CD14-positive monocyte (primary cell): ENCODE data around the gene PTGDR2. TPM values are rescaled to one million over a fixed set of nuclear protein-coding genes. Genes with fewer than 3 reads are reported as not detected.
A peak's percentile ranks its signal among the peaks of the same experiment; 100 is the strongest.

Experiments
- DNase-seq, 3 donors: peaks; one replicate each; pipeline ENCODE4 v3.0.0-alpha.2; 2011 to 2022
- H2AFZ ChIP-seq: 2 replicates; pipeline ENCODE4 v1.6.0; 2012; ENCODE audit warnings: mild to moderate bottlenecking, low read depth, low read length, inconsistent platforms; ENCODE audit not compliant: insufficient read depth, poor library complexity, severe bottlenecking
- H3K27ac ChIP-seq, 2 donors: 1 replicate in 1 of 2; 2 replicates in 1 of 2; pipeline ENCODE4 v1.5.1; 2012 to 2013; ENCODE audit warnings: low read length in 2 of 2, control low read depth in 1 of 2, inconsistent platforms in 1 of 2, low read depth in 1 of 2, mild to moderate bottlenecking in 1 of 2
- H3K27me3 ChIP-seq, 2 donors: one replicate each; pipeline versions ENCODE4 v1.6.0 to v1.6.1; 2011 to 2013; ENCODE audit warnings: low read length in 2 of 2; ENCODE audit not compliant: control insufficient read depth in 2 of 2, insufficient read depth in 2 of 2
- H3K36me3 ChIP-seq, 2 donors: replicated peaks in 1 of 2; 1 replicate in 1 of 2; 2 replicates in 1 of 2; pipeline versions ENCODE4 v1.5.1 to v1.6.1; 2012 to 2013; ENCODE audit warnings: low read length in 2 of 2, control low read depth in 1 of 2, inconsistent platforms in 1 of 2, mild to moderate bottlenecking in 1 of 2; ENCODE audit not compliant: insufficient read depth in 2 of 2, control insufficient read depth in 1 of 2
- H3K4me1 ChIP-seq, 2 donors: 1 replicate in 1 of 2; 2 replicates in 1 of 2; pipeline versions ENCODE4 v1.5.1 to v1.6.1; 2012 to 2013; ENCODE audit warnings: low read length in 2 of 2, control low read depth in 1 of 2, inconsistent platforms in 1 of 2, mild to moderate bottlenecking in 1 of 2, moderate library complexity in 1 of 2; ENCODE audit not compliant: insufficient read depth in 2 of 2, control insufficient read depth in 1 of 2
- H3K4me2 ChIP-seq: replicated peaks from 2 replicates; pipeline ENCODE3; 2012; ENCODE audit warnings: low read length, moderate library complexity, mild to moderate bottlenecking; ENCODE audit not compliant: poor library complexity, severe bottlenecking; ENCODE audit errors: extremely low read depth
- H3K4me3 ChIP-seq, 3 experiments: fragments of 200-600 bp in 1 of 3; sonication (generic) in 1 of 3; replicated peaks in 1 of 3; 1 replicate in 2 of 3; 2 replicates in 1 of 3; pipeline ENCODE4 v1.5.1; 2011 to 2013; ENCODE audit warnings: low read length in 3 of 3, mild to moderate bottlenecking in 3 of 3, control low read depth in 2 of 3, low read depth in 2 of 3, inconsistent platforms in 1 of 3, moderate library complexity in 1 of 3
- H3K79me2 ChIP-seq: 2 replicates; pipeline ENCODE4 v1.6.0; 2012; ENCODE audit warnings: mild to moderate bottlenecking, control low read depth, inconsistent platforms, low read length, moderate library complexity; ENCODE audit not compliant: insufficient read depth
- H3K9ac ChIP-seq: 2 replicates; pipeline ENCODE4 v1.6.0; 2017; ENCODE audit warnings: low read length, mild to moderate bottlenecking; ENCODE audit not compliant: insufficient read depth, poor library complexity, severe bottlenecking
- H3K9me3 ChIP-seq, 2 donors: replicated peaks in 1 of 2; 1 replicate in 1 of 2; 2 replicates in 1 of 2; pipeline versions ENCODE4 v1.5.1 to v1.6.1; 2012 to 2013; ENCODE audit warnings: low read length in 2 of 2, control low read depth in 1 of 2; ENCODE audit not compliant: control insufficient read depth in 1 of 2, insufficient read depth in 1 of 2
- H4K20me1 ChIP-seq: 2 replicates; pipeline ENCODE4 v1.6.0; 2012; ENCODE audit warnings: mild to moderate bottlenecking, low read length, control low read depth, moderate library complexity; ENCODE audit not compliant: insufficient read depth
- H3K27ac Mint-ChIP-seq, 7 donors: one replicate each; pipeline ENCODE4 v1.8.0; 2020; ENCODE audit warnings: mild to moderate bottlenecking in 7 of 7, mixed read lengths in 7 of 7, moderate library complexity in 6 of 7, inconsistent platforms in 2 of 7
- H3K27me3 Mint-ChIP-seq, 3 donors: one replicate each; pipeline ENCODE4 v1.8.0; 2021 to 2022; ENCODE audit warnings: low read depth in 3 of 3, mild to moderate bottlenecking in 3 of 3, mixed read lengths in 3 of 3, moderate library complexity in 3 of 3, inconsistent platforms in 1 of 3
- H3K36me3 Mint-ChIP-seq, 2 donors: one replicate each; pipeline ENCODE4 v1.8.0; 2020; ENCODE audit warnings: mixed read lengths in 2 of 2, inconsistent platforms in 1 of 2, mild to moderate bottlenecking in 1 of 2
- H3K4me1 Mint-ChIP-seq: one replicate; pipeline ENCODE4 v1.8.0; 2020; ENCODE audit warnings: mild to moderate bottlenecking, mixed read lengths
- H3K4me3 Mint-ChIP-seq, 2 donors: one replicate each; pipeline ENCODE4 v1.8.0; 2020; ENCODE audit warnings: mild to moderate bottlenecking in 2 of 2, mixed read lengths in 2 of 2, moderate library complexity in 1 of 2
- H3K9me3 Mint-ChIP-seq, 7 donors: one replicate each; pipeline ENCODE4 v1.8.0; 2020 to 2022; ENCODE audit warnings: mixed read lengths in 7 of 7, mild to moderate bottlenecking in 6 of 7, moderate library complexity in 6 of 7, inconsistent platforms in 2 of 7
- CTCF ChIP-seq: fragments of 200-600 bp; IDR thresholded peaks from one replicate; pipeline ENCODE4 v1.8.0; 2022; ENCODE audit warnings: antibody characterized with exemption, mild to moderate bottlenecking
- WGBS: methylation state at CpG from one replicate; pipeline ENCODE4 v1.1.5; 2013; ENCODE audit warnings: missing lambda C conversion rate; ENCODE audit not compliant: insufficient coverage; 5-methylcytosine and 5-hydroxymethylcytosine counted together
- intact Hi-C, 2 donors: fragments of 100-400 bp; cut with micrococcal nuclease; formaldehyde crosslinking; loops; one replicate each; pipeline versions ENCODE4 v1.15.0 to v1.15.1; 2023
- polyA minus RNA-seq: library from RNA; depleted of rRNA, polyadenylated mRNA; stranded (reverse); fragments of >200 nt; gene quantifications from 2 replicates; pipeline ENCODE4 v1.2.3, GENCODE V29; 2012
- polyA plus RNA-seq, 3 donors: library from polyadenylated mRNA; depleted of rRNA in 1 of 3; unstranded in 2 of 3; stranded (reverse) in 1 of 3; fragments of 300-500 nt in 2 of 3; fragments of >200 nt in 1 of 3; fragmentation: Illumina TruSeq in 2 of 3; gene quantifications; 1 replicate in 2 of 3; 2 replicates in 1 of 3; pipeline ENCODE4 v1.2.3, GENCODE V29; 2012 to 2021
- total RNA-seq, 12 experiments: library from RNA in 1 of 12; stranded (reverse) in 1 of 12; fragments of 120-200 nt in 1 of 12; gene quantifications; one replicate each; pipeline ENCODE4 v1.2.4 and lab custom pipeline; 2013 to 2026; ENCODE audit warnings: mixed read lengths in 6 of 12, inconsistent platforms in 1 of 12

Gene PTGDR2
- 0.54 TPM for total RNA-seq (2013)
- polyA plus RNA-seq = under 1 TPM; 0.32 to 0.65 (median 0.46) TPM
- polyA minus RNA-seq = 1.2 and 1.8 TPM in 2 replicates
- total RNA-seq (lab: John Stamatoyannopoulos, UW) = 0.06 to 1.1 (median 0.46) reads per million in 11 experiments

- peaks cover 8 to 13% of the 10 kb centered on the region in 2 donors for H3K36me3 ChIP-seq
- peaks cover 11 to 21% (median 11%) of the 10 kb centered on the region in 3 donors for H3K27me3 Mint-ChIP-seq
- H3K4me3 ChIP-seq = no peak within 1 kb of the TSS
- H3K36me3 Mint-ChIP-seq = peaks cover 14 to 19% of the 10 kb centered on the region in 2 donors
- no peak within 1 kb of the TSS for H2AFZ ChIP-seq
- no peaks in the 10 kb centered on the region for H3K79me2 ChIP-seq
- intact Hi-C loops = no loop called here
- peaks cover 20 to 34% of the 10 kb centered on the region in 2 donors for H3K4me1 ChIP-seq
- peaks cover 31% of the 10 kb centered on the region for H3K4me1 Mint-ChIP-seq
- H3K4me3 Mint-ChIP-seq = peak within 1 kb of the TSS in 1 of 2 donors; percentile 73
- peaks cover 0 to 6% (median 3%) of the 10 kb centered on the region in 7 donors for H3K9me3 Mint-ChIP-seq
- H3K27me3 ChIP-seq = peaks cover 0 to 6% of the 10 kb centered on the region in 2 donors
- no peak within 1 kb of the TSS for H3K27ac ChIP-seq
- peak within 1 kb of the TSS in 1 of 7 donors; percentile 83 for H3K27ac Mint-ChIP-seq
- H3K9me3 ChIP-seq = no peaks in the 10 kb centered on the region
- peak within 1 kb of the TSS; percentile 3 for H3K4me2 ChIP-seq
- WGBS = 32% methylated on average over 8 of the region's 14 CpGs
- no peak for TF ChIP-seq CTCF
- no peak for DNase-seq
- H3K9ac ChIP-seq = no peak within 1 kb of the TSS
- no peaks in the 10 kb centered on the region for H4K20me1 ChIP-seq
Measured at GRCh38 chr11:60855726-60856633, at the start of gene PTGDR2. Gene PTGDR2 (minus strand): TSS chr11:60855950. CDS start chr11:60853722, 2,228 bp downstream.

DNA sequence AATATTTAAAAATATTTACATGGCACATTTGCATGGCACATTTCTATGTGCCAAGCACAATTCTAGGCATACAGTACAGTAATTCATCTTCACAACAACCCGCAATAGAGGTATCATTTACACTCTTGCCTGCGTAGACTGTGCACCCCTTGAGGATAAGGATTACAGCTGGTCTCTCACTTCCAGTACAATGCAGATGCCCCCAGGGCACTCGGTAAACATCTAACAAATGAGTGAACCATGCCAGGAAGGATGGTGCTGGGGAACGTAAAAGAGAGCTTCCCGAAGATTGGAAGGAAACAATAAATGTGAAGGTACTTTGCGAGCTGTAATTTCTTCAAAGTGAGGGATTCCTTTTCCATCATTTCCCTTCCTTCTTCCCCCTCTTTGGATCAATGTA is 49.3 kb upstream of the PTGDR2 start:
- peaks cover 50% of the 10 kb centered on the region for H3K4me1 Mint-ChIP-seq
- peak overlapping the region; percentile 80 for H3K4me2 ChIP-seq
- peaks cover 37 to 43% of the 10 kb centered on the region in 2 donors for H3K4me1 ChIP-seq
- H3K27me3 ChIP-seq = no peaks in the 10 kb centered on the region
- H3K9me3 ChIP-seq = no peaks in the 10 kb centered on the region
- peak overlapping the region in 1 of 3 experiments; percentile 90 for H3K4me3 ChIP-seq
- H3K27ac Mint-ChIP-seq = peak overlapping the region in 6 of 7 donors; percentile 5 to 91 (median 77)
- peaks cover 38 to 43% of the 10 kb centered on the region in 2 donors for H3K36me3 ChIP-seq
- no CpG with 5 or more reads among the region's 6 CpGs for WGBS
- peak overlapping the region; percentile 90 for H2AFZ ChIP-seq
- no peak for DNase-seq
- peaks cover 0 to 13% (median 6%) of the 10 kb centered on the region in 7 donors for H3K9me3 Mint-ChIP-seq
- peak overlapping the region; percentile 86 to 89 for H3K4me3 Mint-ChIP-seq
- no peak for TF ChIP-seq CTCF
- peaks cover 39 to 45% of the 10 kb centered on the region in 2 donors for H3K36me3 Mint-ChIP-seq
- peaks cover 38% of the 10 kb centered on the region for H3K79me2 ChIP-seq
- H3K27me3 Mint-ChIP-seq = peaks cover 0 to 5% (median 2%) of the 10 kb centered on the region in 3 donors
- peak overlapping the region in 1 of 2 donors; percentile 91 for H3K27ac ChIP-seq
- H4K20me1 ChIP-seq = peaks cover 28% of the 10 kb centered on the region
- intact Hi-C loops = loop anchor here in 1 of 2 donors (5.0 kb wide), 1 partner anchor 63 kb away; the partner anchor contains the start of gene CCDC86
- H3K9ac ChIP-seq = peak overlapping the region; percentile 92
